Measurements from ENCODE around the gene CIDEB.
"Not testable (repeated sequence)": the region's sequence is repeated elsewhere in the genome, so short reads cannot be mapped to it uniquely, and the experiment has no call there.

Gene CIDEB

GRCh38 chr14:24332268-24332993, 24.7 kb upstream of the CIDEB start:
- peak; percentile 94 for DNase-seq

- no peak for DNase-seq
These were observed 24.0 kb upstream of the CIDEB start for GRCh38 chr14:24331731-24332267.

GRCh38 chr14:24330973-24331674, 23.3 kb upstream of the CIDEB start:
- no peak for DNase-seq

- DNase-seq: peak; percentile 85
These were observed 22.0 kb upstream of the CIDEB start for GRCh38 chr14:24329736-24330135.

GRCh38 chr14:24329073-24329663, 21.4 kb upstream of the CIDEB start:
- no peak for DNase-seq

GRCh38 chr14:24327914-24328313, 20.1 kb upstream of the CIDEB start:
- not testable (repeated sequence) for DNase-seq

GRCh38 chr14:24327303-24327702, 19.5 kb upstream of the CIDEB start:
- DNase-seq: no peak

- no peak for DNase-seq
These were observed 18.2 kb upstream of the CIDEB start for GRCh38 chr14:24325963-24326362.

- DNase-seq: no peak
These were observed 17.3 kb upstream of the CIDEB start for GRCh38 chr14:24325041-24325530.

GRCh38 chr14:24324024-24324423, 16.2 kb upstream of the CIDEB start:
- no peak for DNase-seq

GRCh38 chr14:24323341-24323740, 15.6 kb upstream of the CIDEB start:
- no peak for DNase-seq

GRCh38 chr14:24322672-24323071, 14.9 kb upstream of the CIDEB start:
- no peak for DNase-seq

GRCh38 chr14:24321212-24321975, 13.6 kb upstream of the CIDEB start:
- no peak for DNase-seq

- DNase-seq: no peak
These were observed 9.6 kb upstream of the CIDEB start for GRCh38 chr14:24317141-24317928.

- DNase-seq: no peak
These were observed 8.8 kb upstream of the CIDEB start for GRCh38 chr14:24316597-24316950.

- peak; percentile 61 for DNase-seq
These were observed 8.2 kb upstream of the CIDEB start for GRCh38 chr14:24315807-24316596.

- no peak for DNase-seq
These were observed 7.5 kb upstream of the CIDEB start for GRCh38 chr14:24315243-24315806.

GRCh38 chr14:24314377-24315193, 6.8 kb upstream of the CIDEB start:
- DNase-seq: no peak

GRCh38 chr14:24313913-24314312, 6.1 kb upstream of the CIDEB start:
- peak; percentile 55 for DNase-seq
